ENCODE results near the gene CD40.

CD40 gene

GRCh38 chr20:46175127-46175494, 57.0 kb downstream of the CD40 start:
- no peak overlapping the region for H3K9ac ChIP-seq (ENCODE audit: low read depth, low read length, poor library complexity, severe bottlenecking)
- H3K36me3 ChIP-seq (ENCODE audit: insufficient read depth, low read length), result no peaks in the 10 kb centered on the region
- H4K20me1 ChIP-seq (ENCODE audit: insufficient read depth, low read length, poor library complexity, severe bottlenecking), result no peaks in the 10 kb centered on the region
- no peak overlapping the region for H3K4me2 ChIP-seq (ENCODE audit: low read depth, low read length, poor library complexity, severe bottlenecking)
- no peaks in the 10 kb centered on the region for H3F3A ChIP-seq (ENCODE audit: low read depth)
- no peaks in the 10 kb centered on the region for H3K9me3 ChIP-seq (ENCODE audit: insufficient read depth, low read depth, low read length)
- TF ChIP-seq EZH2phosphoT487 (IDR thresholded peaks at IDR 0.05; ENCODE audit: borderline replicate concordance) (no peak), CTCF (conservative IDR thresholded peaks at IDR 0.05; ENCODE audit: low read length) (no peak)
- no peaks in the 10 kb centered on the region for H3K4me1 ChIP-seq (ENCODE audit: insufficient read depth, low read length, poor library complexity, severe bottlenecking)
- no peaks in the 10 kb centered on the region for H3K79me2 ChIP-seq (ENCODE audit: insufficient read depth, low read length)
- H3K9me2 ChIP-seq (replicated peaks; ENCODE audit: low read depth, low read length), result no peaks in the 10 kb centered on the region
- no peak overlapping the region for H3K4me3 ChIP-seq (ENCODE audit: low read length, poor library complexity, severe bottlenecking)
- no peak overlapping the region for H2AFZ ChIP-seq (ENCODE audit: low read length)
- no peaks in the 10 kb centered on the region for H3K27me3 ChIP-seq (ENCODE audit: insufficient read depth, low read length, poor library complexity, severe bottlenecking)

- Histone ChIP-seq H2AFZ (ENCODE audit: low read length) (no peak overlapping the region), H4K20me1 (ENCODE audit: insufficient read depth, low read length, poor library complexity, severe bottlenecking) (no peaks in the 10 kb centered on the region), H3K27me3 (ENCODE audit: insufficient read depth, low read length, poor library complexity, severe bottlenecking) (no peaks in the 10 kb centered on the region), H3K9me3 (ENCODE audit: insufficient read depth, low read depth, low read length) (no peaks in the 10 kb centered on the region), H3K4me3 (ENCODE audit: low read length, poor library complexity, severe bottlenecking) (no peak overlapping the region), H3K36me3 (ENCODE audit: insufficient read depth, low read length) (no peaks in the 10 kb centered on the region), H3K9ac (ENCODE audit: low read depth, low read length, poor library complexity, severe bottlenecking) (no peak overlapping the region), H3K79me2 (ENCODE audit: insufficient read depth, low read length) (no peaks in the 10 kb centered on the region), H3K9me2 (replicated peaks; ENCODE audit: low read depth, low read length) (no peaks in the 10 kb centered on the region), H3K4me1 (ENCODE audit: insufficient read depth, low read length, poor library complexity, severe bottlenecking) (no peaks in the 10 kb centered on the region), H3F3A (ENCODE audit: low read depth) (no peaks in the 10 kb centered on the region), H3K4me2 (ENCODE audit: low read depth, low read length, poor library complexity, severe bottlenecking) (no peak overlapping the region)
- TF ChIP-seq EZH2phosphoT487 (IDR thresholded peaks at IDR 0.05; ENCODE audit: borderline replicate concordance), result no peak
Measured at GRCh38 chr20:46176739-46177378, 58.7 kb downstream of the CD40 start.

GRCh38 chr20:46177768-46178167, 59.7 kb downstream of the CD40 start:
- H3K9me2 ChIP-seq (replicated peaks; ENCODE audit: low read depth, low read length), result no peaks in the 10 kb centered on the region
- H2AFZ ChIP-seq (ENCODE audit: low read length), result no peak overlapping the region
- H3K4me2 ChIP-seq (ENCODE audit: low read depth, low read length, poor library complexity, severe bottlenecking), result no peak overlapping the region
- H4K20me1 ChIP-seq (ENCODE audit: insufficient read depth, low read length, poor library complexity, severe bottlenecking), result no peaks in the 10 kb centered on the region
- no peaks in the 10 kb centered on the region for H3K9me3 ChIP-seq (ENCODE audit: insufficient read depth, low read depth, low read length)
- H3F3A ChIP-seq (ENCODE audit: low read depth), result no peaks in the 10 kb centered on the region
- H3K36me3 ChIP-seq (ENCODE audit: insufficient read depth, low read length), result no peaks in the 10 kb centered on the region
- H3K4me3 ChIP-seq (ENCODE audit: low read length, poor library complexity, severe bottlenecking), result no peak overlapping the region
- TF ChIP-seq CTCF (conservative IDR thresholded peaks at IDR 0.05; ENCODE audit: low read length) (no peak), EZH2phosphoT487 (IDR thresholded peaks at IDR 0.05; ENCODE audit: borderline replicate concordance) (no peak)
- H3K4me1 ChIP-seq (ENCODE audit: insufficient read depth, low read length, poor library complexity, severe bottlenecking), result no peaks in the 10 kb centered on the region
- H3K27me3 ChIP-seq (ENCODE audit: insufficient read depth, low read length, poor library complexity, severe bottlenecking), result no peaks in the 10 kb centered on the region
- no peak overlapping the region for H3K9ac ChIP-seq (ENCODE audit: low read depth, low read length, poor library complexity, severe bottlenecking)
- H3K79me2 ChIP-seq (ENCODE audit: insufficient read depth, low read length), result no peaks in the 10 kb centered on the region

GRCh38 chr20:46178891-46179290, 60.8 kb downstream of the CD40 start:
- H4K20me1 ChIP-seq (ENCODE audit: insufficient read depth, low read length, poor library complexity, severe bottlenecking), result no peaks in the 10 kb centered on the region
- H3K27me3 ChIP-seq (ENCODE audit: insufficient read depth, low read length, poor library complexity, severe bottlenecking), result no peaks in the 10 kb centered on the region
- no peaks in the 10 kb centered on the region for H3F3A ChIP-seq (ENCODE audit: low read depth)
- no peaks in the 10 kb centered on the region for H3K9me3 ChIP-seq (ENCODE audit: insufficient read depth, low read depth, low read length)
- no peak overlapping the region for H2AFZ ChIP-seq (ENCODE audit: low read length)
- H3K4me2 ChIP-seq (ENCODE audit: low read depth, low read length, poor library complexity, severe bottlenecking), result no peak overlapping the region
- no peaks in the 10 kb centered on the region for H3K9me2 ChIP-seq (replicated peaks; ENCODE audit: low read depth, low read length)
- H3K4me3 ChIP-seq (ENCODE audit: low read length, poor library complexity, severe bottlenecking), result no peak overlapping the region
- H3K4me1 ChIP-seq (ENCODE audit: insufficient read depth, low read length, poor library complexity, severe bottlenecking), result no peaks in the 10 kb centered on the region
- H3K79me2 ChIP-seq (ENCODE audit: insufficient read depth, low read length), result no peaks in the 10 kb centered on the region
- no peaks in the 10 kb centered on the region for H3K36me3 ChIP-seq (ENCODE audit: insufficient read depth, low read length)
- TF ChIP-seq EZH2phosphoT487 (IDR thresholded peaks at IDR 0.05; ENCODE audit: borderline replicate concordance) (no peak), CTCF (conservative IDR thresholded peaks at IDR 0.05; ENCODE audit: low read length) (no peak)
- no peak overlapping the region for H3K9ac ChIP-seq (ENCODE audit: low read depth, low read length, poor library complexity, severe bottlenecking)
